Activated naive CD8-positive, alpha-beta T cell treated with anti-CD3 and anti-CD28 coated beads, Interleukin-2, amount 50 U/mL, for 24 hours (primary cell): Measurements from ENCODE around the gene STAT5A.
"Not testable (repeated sequence)": the region's sequence is repeated elsewhere in the genome, so short reads cannot be mapped to it uniquely, and the experiment has no call there.

Experiments
- ATAC-seq: fragments of 150-1000 bp; cut with Tn5 transposase; one replicate; pipeline ENCODE4 v1.10.0; 2021
- DNase-seq: peaks from one replicate; pipeline ENCODE4 v3.0.0; 2021
- H3K27ac Mint-ChIP-seq: one replicate; pipeline ENCODE4 v1.8.0; 2021; ENCODE audit warnings: mild to moderate bottlenecking, mixed read lengths
- H3K27me3 Mint-ChIP-seq: one replicate; pipeline ENCODE4 v1.8.0; 2021; ENCODE audit warnings: mixed read lengths
- H3K36me3 Mint-ChIP-seq: one replicate; pipeline ENCODE4 v1.8.0; 2021; ENCODE audit warnings: low read depth, mixed read lengths
- H3K4me1 Mint-ChIP-seq: one replicate; pipeline ENCODE4 v1.8.0; 2021; ENCODE audit warnings: mixed read lengths
- H3K4me3 Mint-ChIP-seq: one replicate; pipeline ENCODE4 v1.8.0; 2021; ENCODE audit warnings: mild to moderate bottlenecking, moderate library complexity, mixed read lengths
- H3K9me3 Mint-ChIP-seq: one replicate; pipeline ENCODE4 v1.8.0; 2021; ENCODE audit warnings: mixed read lengths

Gene STAT5A

DNA sequence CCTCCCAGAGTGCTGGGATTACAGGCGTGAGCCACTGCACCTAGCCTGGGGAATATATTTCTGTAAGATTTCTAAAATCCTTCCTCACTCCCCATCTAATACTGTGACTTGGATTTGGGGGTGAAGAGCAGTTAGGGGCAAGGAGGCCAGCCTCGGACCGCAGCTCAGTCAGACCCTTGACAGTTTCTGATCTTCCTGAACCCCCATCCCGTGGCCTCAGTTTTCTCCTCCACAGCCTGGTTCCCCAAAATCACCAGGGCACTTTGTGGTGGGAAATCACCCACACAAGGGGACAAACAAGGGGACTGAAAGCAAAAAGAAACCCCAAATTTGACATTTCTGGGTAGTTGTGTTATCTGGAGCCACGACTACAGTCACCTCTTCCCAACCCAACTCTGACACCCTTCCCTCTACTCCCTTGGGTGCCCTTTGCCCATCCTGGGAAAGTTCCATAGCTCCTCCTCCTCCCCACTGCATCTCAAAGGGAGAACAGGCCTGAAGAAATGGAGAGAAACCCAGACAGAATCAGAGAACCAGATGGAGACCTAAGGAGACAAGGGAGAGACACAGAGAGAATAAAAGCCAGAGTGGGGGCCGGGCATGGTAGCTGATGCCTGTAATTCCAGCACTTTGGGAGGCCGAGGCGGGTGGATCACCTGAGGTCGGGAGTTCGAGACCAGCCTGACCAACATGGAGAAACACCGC is 2.8 kb upstream of the STAT5A start:
- Mint-ChIP-seq H3K27me3 (no peaks in the 10 kb centered on the region), H3K27ac (peak overlapping the region; percentile 98), H3K4me1 (peaks cover 44% of the 10 kb centered on the region), H3K4me3 (peak overlapping the region; percentile 97), H3K36me3 (peaks cover 19% of the 10 kb centered on the region), H3K9me3 (no peaks in the 10 kb centered on the region)
- no peak for DNase-seq
- no peak for ATAC-seq

DNA sequence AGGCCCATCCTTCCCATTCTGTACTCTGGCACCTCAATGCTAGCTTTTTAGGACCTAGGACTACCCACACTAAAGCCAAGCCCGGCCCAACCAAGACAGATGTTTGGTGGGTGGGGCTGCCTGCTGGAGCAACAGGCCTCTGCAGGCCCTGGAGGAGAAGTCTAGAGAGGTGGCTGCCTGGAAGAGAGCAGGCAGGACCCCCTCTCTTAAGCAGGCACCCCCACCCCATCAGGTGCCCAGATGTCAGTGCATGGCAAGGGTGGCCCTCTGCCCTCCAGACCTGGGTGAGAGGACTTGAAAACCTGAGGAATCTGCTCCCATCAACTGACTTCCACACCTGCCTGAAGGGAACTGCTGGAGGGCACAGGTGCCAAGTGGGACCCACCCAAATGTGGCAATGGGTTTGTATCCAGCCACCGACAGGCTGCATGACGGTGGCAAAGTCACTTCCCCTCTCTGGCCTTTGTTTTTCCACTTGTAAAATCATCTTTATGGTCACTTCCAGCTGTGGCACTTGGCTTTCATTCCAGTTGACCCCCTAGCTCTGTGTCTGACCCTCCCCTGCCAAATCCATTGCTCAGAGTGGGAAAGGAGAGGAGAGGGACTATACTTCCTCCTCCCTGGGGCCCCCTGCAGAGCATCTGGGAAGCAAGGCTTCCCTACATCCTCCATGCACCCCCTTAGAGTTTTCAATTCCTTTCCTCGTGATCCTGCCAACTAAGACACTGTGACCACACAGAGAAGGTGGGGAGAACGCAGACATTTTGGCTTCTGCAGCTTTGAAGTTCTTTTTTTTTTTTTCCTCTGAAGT is 1.7 kb upstream of the STAT5A start:
- Mint-ChIP-seq H3K4me3 (peak overlapping the region; percentile 97), H3K9me3 (no peaks in the 10 kb centered on the region), H3K27me3 (no peaks in the 10 kb centered on the region), H3K27ac (peak overlapping the region; percentile 98), H3K36me3 (peaks cover 27% of the 10 kb centered on the region), H3K4me1 (peaks cover 54% of the 10 kb centered on the region)
- DNase-seq = no peak
- ATAC-seq = no peak

GRCh38 chr17:42287305-42287976 is 857 bp upstream of the STAT5A start:
- Mint-ChIP-seq H3K36me3 (peaks cover 36% of the 10 kb centered on the region), H3K9me3 (no peaks in the 10 kb centered on the region), H3K4me1 (peaks cover 61% of the 10 kb centered on the region), H3K27ac (peak overlapping the region; percentile 98), H3K27me3 (no peaks in the 10 kb centered on the region), H3K4me3 (peak overlapping the region; percentile 97)
- peak; percentile 60 for DNase-seq
- ATAC-seq = peak; percentile 33

- Mint-ChIP-seq H3K36me3 (peaks cover 45% of the 10 kb centered on the region), H3K27me3 (no peaks in the 10 kb centered on the region), H3K27ac (peak overlapping the region; percentile 94), H3K4me3 (peak overlapping the region; percentile 97), H3K4me1 (peaks cover 58% of the 10 kb centered on the region), H3K9me3 (no peaks in the 10 kb centered on the region)
- DNase-seq (peak; percentile 64), ATAC-seq (peak; percentile 26)
These were observed 709 bp downstream of the STAT5A start for GRCh38 chr17:42288803-42289610.

- peaks cover 50% of the 10 kb centered on the region for H3K36me3 Mint-ChIP-seq
- H3K4me1 Mint-ChIP-seq = peaks cover 59% of the 10 kb centered on the region
- peak; percentile 25 for ATAC-seq
- peak overlapping the region; percentile 97 for H3K4me3 Mint-ChIP-seq
- DNase-seq = peak; percentile 68
- H3K27ac Mint-ChIP-seq = peak overlapping the region; percentile 94
- H3K9me3 Mint-ChIP-seq = no peaks in the 10 kb centered on the region
- H3K27me3 Mint-ChIP-seq = no peaks in the 10 kb centered on the region
These were observed 1.4 kb downstream of the STAT5A start for GRCh38 chr17:42289611-42290181.

- peaks cover 57% of the 10 kb centered on the region for H3K36me3 Mint-ChIP-seq
- H3K4me1 Mint-ChIP-seq = peaks cover 58% of the 10 kb centered on the region
- H3K4me3 Mint-ChIP-seq = peak overlapping the region; percentile 97
- no peak for ATAC-seq
- peak overlapping the region; percentile 94 for H3K27ac Mint-ChIP-seq
- no peaks in the 10 kb centered on the region for H3K9me3 Mint-ChIP-seq
- DNase-seq = no peak
- H3K27me3 Mint-ChIP-seq = no peaks in the 10 kb centered on the region
These were observed 2.3 kb downstream of the STAT5A start for GRCh38 chr17:42290577-42290976.

- Mint-ChIP-seq H3K27ac (peak overlapping the region; percentile 94), H3K9me3 (no peaks in the 10 kb centered on the region), H3K36me3 (peaks cover 62% of the 10 kb centered on the region), H3K4me1 (peaks cover 55% of the 10 kb centered on the region), H3K4me3 (peak overlapping the region; percentile 97), H3K27me3 (no peaks in the 10 kb centered on the region)
- ATAC-seq (no peak), DNase-seq (no peak)
These were observed 2.8 kb downstream of the STAT5A start for GRCh38 chr17:42291129-42291528.

GRCh38 chr17:42294469-42295398 is 6.4 kb downstream of the STAT5A start:
- no peaks in the 10 kb centered on the region for H3K9me3 Mint-ChIP-seq
- no peak overlapping the region for H3K4me3 Mint-ChIP-seq
- H3K27ac Mint-ChIP-seq = peak overlapping the region; percentile 79
- DNase-seq (no peak), ATAC-seq (no peak)
- peaks cover 67% of the 10 kb centered on the region for H3K36me3 Mint-ChIP-seq
- peaks cover 42% of the 10 kb centered on the region for H3K4me1 Mint-ChIP-seq
- H3K27me3 Mint-ChIP-seq = no peaks in the 10 kb centered on the region

DNA sequence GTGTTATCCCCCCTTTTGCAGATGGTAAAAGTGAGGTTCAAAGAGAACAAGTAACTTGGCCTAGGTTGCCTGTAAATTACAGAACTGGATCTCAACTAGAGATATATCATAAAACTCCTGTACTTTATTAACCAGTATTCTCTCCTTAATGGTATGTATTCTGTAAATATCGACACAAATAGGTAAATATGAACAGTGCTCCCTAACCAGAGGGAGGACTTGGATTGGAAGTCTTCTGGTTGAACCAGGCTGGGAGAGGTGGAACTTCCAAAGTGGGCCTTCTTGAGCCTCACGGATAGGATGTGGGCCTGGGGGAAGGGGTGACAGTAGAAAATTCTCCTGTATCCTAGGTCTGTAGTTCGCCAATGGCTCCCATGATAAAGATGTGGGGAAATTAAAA is 7.7 kb downstream of the STAT5A start:
- ATAC-seq (no peak), DNase-seq (no peak)
- no peaks in the 10 kb centered on the region for H3K9me3 Mint-ChIP-seq
- H3K27me3 Mint-ChIP-seq = no peaks in the 10 kb centered on the region
- no peak overlapping the region for H3K4me3 Mint-ChIP-seq
- H3K36me3 Mint-ChIP-seq = peaks cover 56% of the 10 kb centered on the region
- H3K27ac Mint-ChIP-seq = no peak overlapping the region
- H3K4me1 Mint-ChIP-seq = peaks cover 31% of the 10 kb centered on the region

DNA sequence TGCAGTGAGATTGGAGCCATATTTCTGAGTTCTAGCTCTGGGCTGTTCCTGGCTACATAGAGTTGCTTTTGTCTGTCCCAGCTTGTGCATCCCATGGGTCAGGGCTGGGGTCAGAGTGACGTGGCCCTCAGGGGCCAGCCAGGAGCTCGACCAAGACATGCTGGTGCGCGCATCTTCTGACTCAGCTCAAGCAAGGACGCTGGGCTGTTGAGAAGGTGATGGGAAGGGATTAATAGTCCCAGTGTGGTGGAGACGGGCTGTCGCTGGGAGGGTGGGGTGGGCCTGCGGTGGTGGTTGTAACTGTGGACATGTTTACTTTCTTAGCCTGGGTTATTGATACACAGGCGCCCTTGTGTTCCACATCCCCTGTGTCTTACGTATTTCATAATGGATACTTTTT is 9.5 kb downstream of the STAT5A start:
- H3K36me3 Mint-ChIP-seq = peaks cover 58% of the 10 kb centered on the region
- H3K27ac Mint-ChIP-seq, ATAC-seq, H3K9me3 Mint-ChIP-seq, H3K27me3 Mint-ChIP-seq, H3K4me3 Mint-ChIP-seq, DNase-seq: not testable (repeated sequence)
- peaks cover 18% of the 10 kb centered on the region for H3K4me1 Mint-ChIP-seq

- H3K4me3 Mint-ChIP-seq, ATAC-seq, H3K27me3 Mint-ChIP-seq, H3K27ac Mint-ChIP-seq, DNase-seq, H3K9me3 Mint-ChIP-seq: not testable (repeated sequence)
- Mint-ChIP-seq H3K4me1 (peaks cover 16% of the 10 kb centered on the region), H3K36me3 (peaks cover 62% of the 10 kb centered on the region)
These were observed 11.1 kb downstream of the STAT5A start for GRCh38 chr17:42299361-42299760.

GRCh38 chr17:42299913-42300312 is 11.6 kb downstream of the STAT5A start:
- H3K27ac Mint-ChIP-seq, H3K27me3 Mint-ChIP-seq, ATAC-seq, H3K9me3 Mint-ChIP-seq, DNase-seq, H3K4me3 Mint-ChIP-seq: not testable (repeated sequence)
- peaks cover 63% of the 10 kb centered on the region for H3K36me3 Mint-ChIP-seq
- H3K4me1 Mint-ChIP-seq = peaks cover 16% of the 10 kb centered on the region

DNA sequence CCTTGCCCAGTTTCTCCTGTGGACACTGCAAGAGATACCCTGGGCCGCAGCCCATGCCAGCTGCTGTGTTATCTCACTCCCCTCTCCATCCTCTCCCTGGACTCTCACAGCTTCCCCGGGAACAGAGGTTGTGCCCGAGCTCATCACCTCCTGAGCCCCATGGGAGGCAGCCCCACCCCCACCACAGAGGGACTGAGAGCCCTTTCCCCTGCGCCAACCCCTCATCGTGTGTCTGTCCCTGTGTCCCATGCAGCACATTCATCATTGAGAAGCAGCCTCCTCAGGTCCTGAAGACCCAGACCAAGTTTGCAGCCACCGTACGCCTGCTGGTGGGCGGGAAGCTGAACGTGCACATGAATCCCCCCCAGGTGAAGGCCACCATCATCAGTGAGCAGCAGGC is 12.7 kb downstream of the STAT5A start:
- no peak for DNase-seq
- Mint-ChIP-seq H3K4me1 (peaks cover 14% of the 10 kb centered on the region), H3K9me3 (no peaks in the 10 kb centered on the region), H3K27ac (no peak overlapping the region), H3K27me3 (no peaks in the 10 kb centered on the region), H3K4me3 (no peak overlapping the region), H3K36me3 (peaks cover 55% of the 10 kb centered on the region)
- no peak for ATAC-seq
